COLO829 (cell line): ENCODE data around the gene E2F8.

Experiments used
- DNase-seq: peaks from one replicate; pipeline ENCODE4 v3.0.0; 2012; ENCODE audit warnings: low spot score

Gene E2F8

GRCh38 chr11:19225123-19225522, 15.6 kb downstream of the E2F8 start:
- no peak for DNase-seq

GRCh38 chr11:19220903-19221724, 19.6 kb downstream of the E2F8 start:
- DNase-seq, result no peak

DNA sequence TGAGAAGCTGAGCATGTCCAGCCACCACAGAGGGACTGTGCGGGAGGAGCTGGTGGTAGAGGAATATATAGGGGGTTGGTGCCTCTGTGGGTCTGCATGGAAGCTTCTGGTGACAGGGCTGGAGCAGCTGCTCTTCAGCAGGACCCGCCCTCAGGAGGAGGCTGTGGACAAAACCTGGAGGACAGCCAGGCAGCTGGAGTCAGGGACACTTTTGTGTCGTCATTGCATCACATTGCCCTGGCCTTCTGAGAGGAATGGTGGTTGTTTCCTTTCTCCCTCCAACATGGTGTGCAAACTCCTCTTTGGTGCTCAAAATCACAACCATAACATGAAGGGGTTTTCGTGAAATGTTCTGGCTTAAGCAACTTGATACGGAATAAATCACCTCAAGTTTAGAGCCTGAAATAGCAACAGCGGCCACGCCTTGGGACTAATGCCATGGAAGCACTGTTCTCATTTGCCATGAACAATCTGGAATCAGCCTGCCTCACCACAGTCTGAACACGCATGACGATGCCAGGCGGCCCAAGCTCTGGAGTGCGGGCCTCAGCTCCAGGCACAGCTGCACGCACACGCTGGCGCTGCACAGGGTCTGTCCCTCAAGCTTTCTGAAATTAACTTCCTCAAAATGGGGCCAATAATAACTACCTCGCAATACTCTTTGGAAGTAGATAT, 21.8 kb downstream of the E2F8 start:
- DNase-seq, result no peak

- no peak for DNase-seq
Observed at GRCh38 chr11:19218216-19218615, 22.5 kb downstream of the E2F8 start.

GRCh38 chr11:19216709-19217374, 23.9 kb downstream of the E2F8 start:
- no peak for DNase-seq

DNA sequence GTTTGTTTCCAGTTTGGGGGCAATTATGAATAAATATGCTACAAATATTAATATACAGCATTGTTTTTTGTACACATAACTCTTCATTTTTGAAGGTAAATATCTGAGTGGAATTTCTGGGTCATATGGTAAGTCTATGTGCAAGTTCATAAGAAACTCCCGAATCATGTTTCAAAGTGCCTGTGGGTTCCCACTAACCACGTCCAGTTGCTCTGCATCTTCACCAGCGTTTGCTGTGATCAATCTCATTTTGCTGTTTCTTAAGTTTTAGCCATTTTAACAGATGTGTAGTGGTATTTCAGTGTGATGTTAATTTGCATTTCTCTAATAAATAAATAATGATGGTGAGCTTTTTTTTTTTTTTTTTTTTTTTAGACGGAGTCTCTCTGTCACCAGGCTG, 24.7 kb downstream of the E2F8 start:
- no peak for DNase-seq

DNA sequence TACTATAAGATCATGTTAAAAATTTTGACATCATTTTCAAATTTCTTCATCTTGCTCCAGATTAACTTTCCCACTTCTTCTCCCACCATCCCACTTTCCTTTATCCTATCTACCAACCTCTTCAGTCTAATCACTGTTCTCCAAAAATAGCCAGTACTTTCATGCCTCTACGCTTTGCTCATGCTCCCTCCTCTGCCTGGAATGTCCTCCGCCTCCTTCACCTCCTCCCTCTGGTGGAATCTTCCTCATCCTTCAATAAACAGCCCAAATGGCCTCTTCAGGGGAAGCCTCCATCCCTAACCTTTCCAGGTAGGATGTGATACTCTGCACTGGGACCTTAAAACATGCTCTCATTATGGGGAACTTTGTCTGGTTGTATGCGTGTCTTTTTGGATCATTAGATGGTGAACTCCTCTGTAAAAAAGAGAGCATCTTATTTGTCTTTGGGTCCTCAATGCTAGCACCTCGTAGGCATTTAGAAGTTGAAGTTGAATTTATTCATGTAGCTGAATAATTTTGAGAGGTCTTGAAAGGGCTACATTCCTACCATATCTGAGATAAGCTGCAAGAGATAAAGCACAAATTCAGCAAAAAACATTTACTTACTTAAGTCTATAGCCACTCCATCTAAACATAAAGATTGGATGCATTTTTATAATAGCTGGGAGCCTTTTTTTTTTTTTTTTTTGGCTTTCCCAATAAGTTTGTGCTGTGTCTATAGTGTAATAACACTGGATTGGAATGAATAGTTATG, 31.0 kb downstream of the E2F8 start:
- no peak for DNase-seq

- no peak for DNase-seq
Observed at GRCh38 chr11:19208959-19209546, 31.7 kb downstream of the E2F8 start.

- no peak for DNase-seq
Observed at GRCh38 chr11:19208181-19208580, 32.6 kb downstream of the E2F8 start.

- no peak for DNase-seq
Observed at GRCh38 chr11:19204836-19205235, 35.9 kb downstream of the E2F8 start.

DNA sequence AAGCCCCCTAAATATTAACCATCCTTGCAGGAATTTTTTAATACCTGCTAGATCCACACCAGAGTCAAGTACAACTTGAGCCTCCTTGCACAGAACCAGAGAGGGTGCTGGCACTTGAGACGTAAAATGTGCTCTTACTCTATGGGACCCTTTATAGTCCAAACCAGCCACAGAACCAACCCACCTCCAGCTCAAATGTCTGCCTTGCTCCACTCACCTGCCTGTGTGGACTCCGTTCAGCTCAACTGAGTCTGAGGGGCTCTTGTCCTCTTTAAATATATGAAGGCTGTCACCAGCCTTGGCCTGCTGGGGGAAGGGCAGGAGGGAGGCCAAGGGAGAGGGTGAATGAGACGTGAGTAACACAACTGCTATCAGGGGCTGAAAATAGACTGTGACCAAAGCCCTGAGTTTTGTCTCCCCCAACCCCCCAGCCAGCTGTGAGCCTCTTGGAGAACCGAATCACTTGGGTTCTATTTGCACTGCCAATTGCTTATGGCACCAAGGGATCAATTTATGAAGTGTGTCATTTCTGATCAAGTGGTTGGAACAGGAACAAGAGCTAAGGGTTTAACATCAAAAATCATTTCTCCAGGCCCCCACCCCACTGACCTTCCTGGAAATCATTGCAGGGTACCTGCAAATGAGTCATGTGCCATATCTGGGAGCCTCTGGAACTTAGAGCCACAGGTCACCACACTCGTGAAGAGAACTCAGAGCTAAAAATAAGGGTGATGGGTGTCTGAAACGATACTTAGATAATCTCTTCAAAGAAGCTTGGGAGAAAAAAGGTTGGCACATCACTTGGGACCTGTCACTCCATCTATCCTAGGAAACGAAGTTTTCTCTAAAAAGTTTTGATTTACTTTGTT, 38.8 kb downstream of the E2F8 start, which contains the start of gene CSRP3:
TSS of gene CSRP3 (minus strand) at position 247 of the 869 bp plus-strand sequence. CDS start 9,535 bp downstream, outside the sequence.
- no peak for DNase-seq

DNA sequence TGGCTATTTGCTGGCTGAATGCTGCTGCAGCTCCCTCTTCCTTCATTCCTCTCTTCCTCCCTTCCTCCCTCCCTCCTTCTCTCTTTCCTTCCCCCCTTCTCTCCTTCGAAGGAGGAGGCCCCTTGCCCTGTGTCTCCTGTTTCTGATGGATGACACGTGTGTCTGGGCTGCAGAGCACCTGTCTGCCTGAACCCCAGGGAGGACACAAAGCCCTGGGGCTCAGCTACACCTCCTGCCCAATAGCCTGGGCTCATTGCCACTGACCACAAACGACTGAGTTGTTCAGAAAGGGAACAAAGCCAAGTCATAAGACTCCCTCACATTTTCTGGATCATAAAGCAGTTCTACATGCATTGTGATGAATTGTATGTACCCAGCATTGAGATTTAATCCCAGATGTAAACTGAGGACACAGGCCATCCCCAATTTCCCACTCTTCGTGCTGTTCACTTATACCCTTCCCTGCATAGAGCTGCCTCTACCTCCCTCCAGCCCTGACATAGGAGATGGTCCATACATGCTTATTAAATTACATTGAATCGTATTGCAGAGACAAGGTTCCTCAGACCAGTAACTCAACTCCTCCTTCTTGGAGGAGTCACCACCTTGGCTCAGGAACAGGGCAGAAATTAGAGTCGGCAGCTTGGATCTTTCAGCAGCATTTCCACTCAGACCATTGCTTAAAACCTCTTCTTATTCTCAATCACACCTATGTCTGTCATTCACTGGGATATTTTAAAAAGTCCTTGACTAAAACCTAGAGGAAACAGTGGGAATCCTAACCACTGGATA, 40.1 kb downstream of the E2F8 start:
- peak; percentile 66 for DNase-seq

GRCh38 chr11:19199771-19200170, 41.0 kb downstream of the E2F8 start:
- DNase-seq, result peak; percentile 86

- DNase-seq, result no peak
Observed at GRCh38 chr11:19199048-19199447, 41.7 kb downstream of the E2F8 start.

DNA sequence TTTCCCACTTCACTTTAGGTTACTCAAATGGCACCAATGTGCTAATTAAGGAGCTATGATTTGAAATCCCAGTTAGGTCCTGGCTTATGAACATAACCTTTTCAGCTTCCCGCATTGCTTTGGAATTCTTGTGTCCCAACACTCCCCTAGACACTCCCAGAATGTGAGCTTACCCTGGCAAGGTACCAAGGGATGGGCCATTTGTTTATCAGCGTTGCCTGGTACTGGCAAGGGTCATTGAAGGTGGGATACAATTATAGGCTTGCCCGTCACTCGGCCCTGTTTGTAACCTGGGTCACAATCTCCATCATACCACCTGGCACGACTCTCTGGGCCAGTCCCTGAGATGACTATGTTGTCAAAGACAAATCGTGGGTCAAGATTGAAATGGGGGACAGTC, 44.3 kb downstream of the E2F8 start:
- no peak for DNase-seq

GRCh38 chr11:19194620-19195308, 46.0 kb downstream of the E2F8 start:
- no peak for DNase-seq

DNA sequence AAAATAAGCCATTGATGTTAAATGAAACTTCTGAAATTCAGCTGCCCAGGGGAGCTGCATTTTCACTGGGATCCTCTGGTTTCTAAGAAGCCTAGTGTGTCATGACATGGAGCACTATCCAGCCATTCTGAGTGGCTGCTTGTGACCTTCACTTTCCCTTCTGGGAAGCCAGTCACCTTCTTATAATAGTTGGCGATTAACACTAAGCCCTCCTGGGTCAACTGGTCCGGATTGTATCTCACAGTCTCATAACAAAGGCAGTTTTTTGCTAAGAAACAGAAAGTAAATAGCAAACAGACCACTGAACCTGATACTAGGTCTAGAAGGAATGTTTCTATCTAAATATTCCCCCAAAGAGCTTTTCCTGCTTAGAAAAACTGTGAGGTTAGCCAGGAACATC, 46.8 kb downstream of the E2F8 start:
- DNase-seq, result no peak

DNA sequence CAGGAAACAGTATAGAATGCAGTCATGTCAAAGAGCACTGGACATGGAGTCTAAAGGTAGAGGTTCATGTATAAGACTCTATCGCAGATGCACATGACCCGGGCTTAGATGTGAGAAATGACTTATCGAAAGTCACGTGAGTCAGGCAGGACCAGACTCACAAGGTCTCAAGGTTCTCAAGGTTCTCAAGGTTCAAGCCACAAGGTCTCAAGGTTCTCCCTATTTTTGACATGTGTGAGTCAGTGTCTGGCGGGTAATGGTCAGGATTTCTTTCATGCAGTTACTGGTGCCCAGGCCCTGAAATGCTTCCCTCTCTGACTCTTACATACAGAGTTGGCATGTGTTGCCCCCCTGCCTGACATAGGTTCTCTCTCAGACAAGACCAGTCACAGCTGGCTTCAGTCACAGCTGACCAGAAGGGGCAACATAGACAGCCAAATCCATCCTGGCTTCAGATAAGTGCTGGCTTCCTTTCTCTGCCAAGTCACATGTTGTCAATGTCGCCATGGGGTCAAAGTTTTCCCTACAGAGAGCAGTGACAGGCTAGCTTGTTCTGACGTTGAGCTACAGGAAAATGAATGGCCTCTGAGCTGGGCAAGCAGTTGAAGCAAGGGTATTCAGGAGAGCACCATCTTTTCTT, 49.1 kb downstream of the E2F8 start:
- DNase-seq, result no peak

GRCh38 chr11:19187833-19188258, 52.9 kb downstream of the E2F8 start:
- peak; percentile 87 for DNase-seq
